NCI-H1092 (cell line): ENCODE measurements around the gene DICER1.
"Not testable (repeated sequence)": the region's sequence is repeated elsewhere in the genome, so short reads cannot be mapped to it uniquely, and the experiment has no call there.

ENCODE experiments used
- DNase-seq: peaks from one replicate; lab custom pipeline; 2025; lab: John Stamatoyannopoulos, UW

DICER1 gene

GRCh38 chr14:95157327-95158189 is at the start of gene DICER1:
Gene DICER1 (minus strand): TSS chr14:95157529. CDS start chr14:95133458, 24,071 bp downstream.
- DNase-seq, result peak; percentile 93

GRCh38 chr14:95206534-95206933 is 49.2 kb upstream of the DICER1 start:
- DNase-seq, result no peak

- DNase-seq, result peak; percentile 47
Observed at GRCh38 chr14:95204705-95205104, 47.4 kb upstream of the DICER1 start.

- not testable (repeated sequence) for DNase-seq
Observed at GRCh38 chr14:95201745-95202144, 44.4 kb upstream of the DICER1 start.

- peak; percentile 64 for DNase-seq
Observed at GRCh38 chr14:95200404-95200803, 43.1 kb upstream of the DICER1 start.

GRCh38 chr14:95199298-95199983 is 42.1 kb upstream of the DICER1 start:
- DNase-seq, result no peak

- no peak for DNase-seq
Observed at GRCh38 chr14:95198320-95198719, 41.0 kb upstream of the DICER1 start.

GRCh38 chr14:95197551-95197950 is 40.2 kb upstream of the DICER1 start:
- no peak for DNase-seq

GRCh38 chr14:95196826-95197545 is 39.7 kb upstream of the DICER1 start:
- DNase-seq, result no peak

GRCh38 chr14:95196268-95196667 is 38.9 kb upstream of the DICER1 start:
- DNase-seq, result no peak

GRCh38 chr14:95195031-95195430 is 37.7 kb upstream of the DICER1 start:
- DNase-seq, result no peak

GRCh38 chr14:95193081-95193480 is 35.8 kb upstream of the DICER1 start:
- peak; percentile 7 for DNase-seq

- DNase-seq, result no peak
Observed at GRCh38 chr14:95192311-95192710, 35.0 kb upstream of the DICER1 start.

GRCh38 chr14:95191445-95192199 is 34.3 kb upstream of the DICER1 start:
- DNase-seq, result no peak

GRCh38 chr14:95190857-95191256 is 33.5 kb upstream of the DICER1 start:
- DNase-seq, result no peak

GRCh38 chr14:95190346-95190840 is 33.1 kb upstream of the DICER1 start:
- no peak for DNase-seq

GRCh38 chr14:95189367-95190132 is 32.2 kb upstream of the DICER1 start:
- DNase-seq, result peak; percentile 79

GRCh38 chr14:95188380-95188779 is 31.1 kb upstream of the DICER1 start:
- no peak for DNase-seq

- no peak for DNase-seq
Observed at GRCh38 chr14:95185767-95186392, 28.6 kb upstream of the DICER1 start.

GRCh38 chr14:95185033-95185766 is 27.9 kb upstream of the DICER1 start:
- DNase-seq, result no peak
